Coronary artery (tissue), 2 donors: Measurements from ENCODE around the gene ZNF609.
"Not testable (repeated sequence)": the region's sequence is repeated elsewhere in the genome, so short reads cannot be mapped to it uniquely, and the experiment has no call there.

Experiments
- DNase-seq: peaks from one replicate; pipeline ENCODE4 v3.0.0-alpha.2; 2017; ENCODE audit warnings: low spot score
- H3K27ac ChIP-seq, 2 donors: fragments of 200-600 bp; sonication (generic); one replicate each; pipeline ENCODE4 v1.5.1; 2016 to 2019
- H3K4me3 ChIP-seq: fragments of 200-600 bp; sonication (generic); 2 replicates; pipeline ENCODE4 v1.5.1; 2016; ENCODE audit warnings: mild to moderate bottlenecking, moderate library complexity
- CTCF ChIP-seq: fragments of 200-600 bp; sonication (generic); IDR thresholded peaks from one replicate; pipeline ENCODE4 v1.5.1; 2019; ENCODE audit warnings: antibody characterized with exemption

The ZNF609 gene

DNA sequence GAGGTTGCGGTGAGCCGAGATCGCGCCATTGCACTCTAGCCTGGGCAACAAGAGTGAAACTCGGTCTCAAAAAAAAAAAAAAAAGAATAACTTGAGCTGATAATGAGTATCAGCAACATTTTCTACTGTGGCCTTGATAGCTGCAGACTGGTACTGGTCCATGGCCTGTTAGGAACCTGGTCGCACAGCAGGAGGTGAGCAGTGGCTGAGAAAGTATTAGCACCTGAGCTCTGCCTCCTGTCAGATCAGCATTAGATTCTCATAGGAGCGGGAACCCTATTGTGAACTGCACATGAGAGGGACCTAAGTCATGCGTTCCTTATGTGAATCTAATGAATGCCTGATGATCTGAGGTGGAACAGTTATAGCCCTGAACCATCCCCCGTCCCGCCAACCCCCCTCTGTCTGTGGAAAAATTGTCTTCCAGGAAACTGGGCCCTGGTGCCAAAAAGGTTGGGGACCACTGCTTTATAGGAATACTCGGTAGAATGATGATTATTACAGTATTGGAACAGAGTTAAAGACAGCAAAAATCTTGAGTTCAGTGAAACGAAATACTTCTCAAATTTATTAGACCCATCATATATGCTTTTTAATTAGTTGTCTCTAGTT, 126.0 kb downstream of the ZNF609 start:
- Histone ChIP-seq H3K4me3 (no peak overlapping the region), H3K27ac (no peak overlapping the region)
- no peak for DNase-seq
- TF ChIP-seq CTCF, result no peak

- no peak for DNase-seq
- TF ChIP-seq CTCF, result no peak
- Histone ChIP-seq H3K27ac (no peak overlapping the region), H3K4me3 (no peak overlapping the region)
These were observed 126.6 kb downstream of the ZNF609 start for GRCh38 chr15:64586984-64587383.

GRCh38 chr15:64589435-64590084, 129.2 kb downstream of the ZNF609 start:
- Histone ChIP-seq H3K27ac (no peak overlapping the region), H3K4me3 (no peak overlapping the region)
- no peak for DNase-seq
- no peak for TF ChIP-seq CTCF

DNA sequence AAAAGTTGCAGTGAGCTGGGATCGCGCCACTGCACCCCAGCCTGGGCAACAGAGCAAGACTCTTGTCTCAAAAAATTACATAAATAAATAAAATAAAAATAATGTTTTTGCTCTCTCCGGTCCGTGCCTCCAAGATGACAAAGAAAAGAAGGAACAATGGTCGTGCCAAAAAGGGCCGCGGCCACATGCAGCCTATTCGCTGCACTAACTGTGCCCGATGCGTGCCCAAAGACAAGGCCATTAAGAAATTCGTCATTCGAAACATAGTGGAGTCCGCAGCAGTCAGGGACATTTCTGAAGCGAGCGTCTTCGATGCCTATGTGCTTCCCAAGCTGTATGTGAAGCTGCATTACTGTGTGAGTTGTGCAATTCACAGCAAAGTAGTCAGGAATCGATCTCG, 132.5 kb downstream of the ZNF609 start:
- H3K4me3 ChIP-seq, H3K27ac ChIP-seq, DNase-seq: not testable (repeated sequence)

GRCh38 chr15:64596701-64597476, 136.5 kb downstream of the ZNF609 start:
- Histone ChIP-seq H3K27ac (no peak overlapping the region), H3K4me3 (peak overlapping the region; percentile 3)
- no peak for DNase-seq
- TF ChIP-seq CTCF, result no peak

GRCh38 chr15:64597477-64597822, 137.1 kb downstream of the ZNF609 start:
- Histone ChIP-seq H3K4me3 (peak overlapping the region; percentile 3), H3K27ac (no peak overlapping the region)
- TF ChIP-seq CTCF, result no peak
- DNase-seq, result no peak

DNA sequence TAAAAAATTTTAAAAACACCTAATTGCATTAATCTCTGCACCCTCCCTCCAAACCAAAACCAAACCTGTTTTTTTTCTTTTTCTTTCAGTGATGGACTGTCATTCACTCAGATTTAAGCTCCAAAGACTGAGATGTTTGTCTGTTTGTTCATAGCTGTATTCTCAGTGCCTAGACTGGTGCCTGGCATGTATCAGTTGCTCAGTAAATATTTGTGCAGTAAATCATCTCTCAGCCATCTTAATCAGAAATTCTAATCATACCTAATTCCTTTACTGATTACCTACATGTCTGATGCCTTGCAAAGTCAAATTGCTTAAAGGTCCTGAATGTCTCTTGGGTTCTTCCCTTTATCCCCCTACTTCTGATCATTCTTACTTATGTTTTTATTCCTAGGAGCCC, 138.8 kb downstream of the ZNF609 start:
- no peak for TF ChIP-seq CTCF
- no peak for DNase-seq
- Histone ChIP-seq H3K4me3 (no peak overlapping the region), H3K27ac (no peak overlapping the region)
